ENCODE data around the gene GIMD1.
"Not testable (repeated sequence)": the region's sequence is repeated elsewhere in the genome, so short reads cannot be mapped to it uniquely, and the experiment has no call there.

The GIMD1 gene

GRCh38 chr4:106347167-106347566 lies 21.4 kb downstream of the GIMD1 start:
- no peak for DNase-seq

GRCh38 chr4:106344647-106344970 lies 24.0 kb downstream of the GIMD1 start:
- no peak for DNase-seq

GRCh38 chr4:106343865-106344646 lies 24.5 kb downstream of the GIMD1 start:
- DNase-seq: no peak

DNA sequence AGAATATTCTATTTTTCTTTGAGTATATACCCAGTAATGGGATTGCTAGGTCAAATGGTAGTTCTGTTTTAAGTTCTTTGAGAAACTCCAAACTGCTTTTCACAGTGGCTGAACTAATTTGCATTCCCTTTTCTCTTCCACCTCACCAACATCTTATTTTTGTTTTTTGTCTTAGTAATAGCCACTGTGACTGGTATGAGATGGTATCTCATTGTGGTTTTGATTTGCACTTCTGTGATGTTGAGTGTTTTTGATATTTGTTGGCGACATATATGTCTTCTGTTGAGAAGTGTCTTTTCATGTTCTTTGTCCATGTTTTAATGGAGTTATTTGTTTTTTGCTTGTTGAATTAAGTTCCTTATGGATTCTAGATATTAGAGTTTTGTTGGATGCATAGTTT lies 27.8 kb downstream of the GIMD1 start:
- no peak for DNase-seq

- no peak for DNase-seq
Measured at GRCh38 chr4:106339431-106339830, 29.1 kb downstream of the GIMD1 start.

- DNase-seq: no peak
Measured at GRCh38 chr4:106338671-106339070, 29.9 kb downstream of the GIMD1 start.

GRCh38 chr4:106337916-106338315 lies 30.7 kb downstream of the GIMD1 start:
- DNase-seq: no peak

DNA sequence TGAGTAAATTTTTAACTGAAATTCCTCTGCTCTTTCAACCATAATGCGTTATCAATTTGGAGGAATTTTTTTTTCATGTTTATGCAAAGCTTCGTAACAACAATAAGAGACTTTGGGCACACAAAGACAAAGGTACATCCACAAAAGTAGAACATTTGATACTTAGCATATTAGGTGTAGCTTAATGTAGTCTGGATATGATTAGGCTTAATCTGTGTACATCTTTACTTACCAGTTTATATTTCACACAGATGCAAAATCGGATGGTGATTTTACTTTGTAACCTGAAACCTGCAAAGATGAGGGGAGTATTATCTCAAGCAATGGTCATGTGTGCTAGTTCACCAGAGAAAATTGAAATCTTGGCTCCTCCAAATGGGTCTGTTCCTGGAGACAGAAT lies 32.0 kb downstream of the GIMD1 start:
- DNase-seq: no peak

DNA sequence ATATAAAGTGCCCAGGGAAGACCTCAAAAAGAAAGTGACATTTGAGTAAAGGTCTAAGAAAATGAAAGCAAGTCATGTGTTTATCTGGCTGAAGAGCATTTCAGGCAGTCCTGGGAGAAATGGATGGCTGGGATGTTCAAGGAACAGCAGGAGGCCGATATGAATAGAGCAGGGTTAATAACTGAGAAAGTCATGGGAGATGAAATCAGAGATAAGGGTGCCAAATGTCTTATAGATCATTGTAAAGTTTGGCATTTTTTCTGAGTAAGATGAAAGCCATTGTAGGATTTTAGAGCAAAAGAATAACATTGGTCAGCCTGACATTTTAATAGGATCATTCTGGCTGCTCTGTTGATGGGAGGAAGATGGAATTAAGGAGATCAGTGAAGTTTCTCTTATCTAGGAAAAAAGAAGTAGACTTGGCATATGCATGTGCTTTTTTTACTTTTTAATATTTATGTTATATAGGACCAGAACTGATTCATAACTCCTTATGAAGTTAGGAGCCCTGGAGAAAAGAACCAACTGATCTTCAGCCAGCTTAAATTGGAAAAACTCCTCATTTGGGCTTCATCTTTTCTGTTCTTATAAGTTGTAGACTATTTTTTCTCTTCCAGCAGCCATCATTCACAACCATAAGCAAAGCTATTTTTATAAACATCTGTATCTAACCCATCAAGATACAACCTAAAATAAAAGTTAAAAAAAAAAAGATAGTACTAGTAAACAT lies 33.7 kb downstream of the GIMD1 start:
- no peak for DNase-seq

GRCh38 chr4:106333186-106333585 lies 35.4 kb downstream of the GIMD1 start:
- no peak for DNase-seq

DNA sequence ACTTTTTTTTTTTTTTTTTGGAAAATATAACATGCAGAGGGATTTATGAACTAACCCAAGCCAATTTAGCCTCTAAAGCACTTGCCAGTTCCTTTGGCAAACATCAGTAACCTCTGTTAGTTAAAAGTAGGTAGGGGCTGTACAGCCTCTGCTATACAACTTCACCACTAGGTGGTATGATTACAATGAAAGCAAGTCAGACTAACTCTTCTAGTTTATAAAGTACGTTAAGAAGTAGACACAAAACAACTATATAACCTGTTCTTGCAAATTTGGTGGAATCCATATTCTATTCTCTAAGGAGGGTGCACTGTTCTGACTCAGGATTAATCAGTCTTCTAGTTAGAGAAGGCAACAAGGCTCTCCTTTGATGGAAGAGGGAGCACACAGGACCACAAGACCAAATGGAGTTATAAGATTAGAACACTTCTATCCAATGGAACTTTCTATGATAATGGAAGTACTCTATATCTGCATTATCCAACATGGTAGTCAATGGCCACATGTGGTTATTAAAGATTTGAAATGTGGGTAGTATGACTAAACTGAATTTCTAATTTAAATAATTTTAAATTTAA lies 39.4 kb downstream of the GIMD1 start:
- no peak for DNase-seq

DNA sequence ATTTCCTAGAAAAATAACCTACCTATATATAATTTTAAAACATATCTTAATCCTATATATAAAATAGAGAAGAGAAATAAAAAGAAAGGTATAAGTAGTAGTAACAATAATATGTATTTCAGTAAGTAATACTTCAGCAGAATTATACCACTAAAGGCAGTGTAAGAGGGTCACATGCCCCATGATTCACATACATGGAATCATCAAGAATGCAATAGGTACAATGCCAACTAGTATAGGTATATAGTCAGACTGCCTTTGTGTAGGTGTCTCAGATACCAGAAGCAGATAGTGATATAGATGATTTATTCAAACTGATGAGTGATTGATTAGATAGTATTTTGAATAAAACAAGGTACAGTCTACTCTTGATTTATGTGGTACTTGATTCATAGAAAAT lies 42.8 kb downstream of the GIMD1 start:
- no peak for DNase-seq

DNA sequence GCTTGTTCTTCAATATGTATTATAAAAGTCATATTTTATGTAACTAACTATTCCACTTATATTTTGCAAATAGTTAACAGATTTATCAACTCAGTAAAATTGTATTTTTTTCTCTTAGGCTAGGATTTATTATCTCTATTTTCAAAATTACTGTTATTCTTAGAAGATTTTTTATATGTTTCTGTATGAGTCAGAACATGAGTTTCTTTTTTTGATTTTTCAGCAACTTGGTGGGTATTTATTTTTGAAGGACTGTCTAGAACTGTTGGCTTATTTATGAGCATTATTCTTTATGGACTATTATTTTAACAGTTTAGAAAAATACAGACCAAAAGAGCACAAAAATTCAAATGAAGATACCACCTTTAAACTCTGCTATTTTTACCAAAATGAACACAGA lies 45.5 kb downstream of the GIMD1 start:
- DNase-seq: no peak

DNA sequence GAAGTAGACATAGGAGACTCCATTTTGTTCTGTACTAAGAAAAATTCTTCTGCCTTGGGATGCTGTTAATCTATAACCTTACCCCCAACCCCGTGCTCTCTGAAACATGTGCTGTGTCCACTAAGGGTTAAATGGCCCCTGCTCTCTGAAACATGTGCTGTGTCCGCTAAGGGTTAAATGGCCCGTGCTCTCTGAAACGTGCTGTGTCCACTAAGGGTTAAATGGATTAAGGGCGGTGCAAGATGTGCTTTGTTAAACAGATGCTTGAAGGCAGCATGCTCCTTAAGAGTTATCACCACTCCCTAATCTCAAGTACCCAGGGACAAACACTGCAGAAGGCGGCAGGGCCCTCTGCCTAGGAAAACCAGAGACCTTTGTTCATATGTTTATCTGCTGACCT lies 46.8 kb downstream of the GIMD1 start:
- DNase-seq: not testable (repeated sequence)

GRCh38 chr4:106321168-106321567 lies 47.4 kb downstream of the GIMD1 start:
- not testable (repeated sequence) for DNase-seq

- DNase-seq: no peak
Measured at GRCh38 chr4:106320235-106320634, 48.3 kb downstream of the GIMD1 start.

DNA sequence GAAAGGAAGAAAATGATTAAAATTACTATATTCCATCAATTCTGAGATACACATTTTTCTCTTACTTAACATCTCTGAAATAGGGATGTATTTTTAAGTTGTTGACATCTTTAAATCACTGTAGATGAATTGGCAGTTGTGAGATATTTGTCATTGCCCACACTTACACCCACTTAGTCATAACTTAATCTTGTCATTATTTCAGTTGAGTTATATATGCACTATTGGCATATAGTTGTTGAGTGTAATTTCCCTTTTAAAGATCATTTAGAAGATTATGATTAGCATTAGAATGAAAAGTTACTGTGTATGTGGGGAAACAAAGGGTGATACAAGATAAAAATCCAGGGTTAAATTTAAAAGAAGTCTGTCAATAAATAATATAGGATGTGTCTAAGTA lies 50.1 kb downstream of the GIMD1 start:
- DNase-seq: no peak

DNA sequence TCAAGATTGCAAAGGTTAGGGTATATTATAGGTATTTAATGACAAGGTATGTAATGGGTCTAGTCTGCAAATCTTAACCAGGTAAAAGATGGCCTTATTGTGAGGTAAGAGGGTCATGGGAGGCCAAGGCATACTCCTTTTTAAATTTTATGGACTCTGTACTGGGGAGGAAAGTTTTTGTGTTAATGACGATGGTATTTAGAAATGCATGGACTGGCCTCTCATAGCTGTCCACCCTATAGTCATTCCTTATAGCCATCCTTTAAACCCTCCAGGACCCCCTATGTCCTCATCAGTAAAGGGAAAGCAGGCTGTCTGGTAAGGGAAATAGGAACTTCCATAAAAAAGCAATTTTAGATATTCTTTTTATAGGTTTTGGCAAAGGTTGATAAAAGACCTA lies 50.8 kb downstream of the GIMD1 start:
- no peak for DNase-seq

- DNase-seq: no peak
Measured at GRCh38 chr4:106316773-106317409, 51.7 kb downstream of the GIMD1 start.

DNA sequence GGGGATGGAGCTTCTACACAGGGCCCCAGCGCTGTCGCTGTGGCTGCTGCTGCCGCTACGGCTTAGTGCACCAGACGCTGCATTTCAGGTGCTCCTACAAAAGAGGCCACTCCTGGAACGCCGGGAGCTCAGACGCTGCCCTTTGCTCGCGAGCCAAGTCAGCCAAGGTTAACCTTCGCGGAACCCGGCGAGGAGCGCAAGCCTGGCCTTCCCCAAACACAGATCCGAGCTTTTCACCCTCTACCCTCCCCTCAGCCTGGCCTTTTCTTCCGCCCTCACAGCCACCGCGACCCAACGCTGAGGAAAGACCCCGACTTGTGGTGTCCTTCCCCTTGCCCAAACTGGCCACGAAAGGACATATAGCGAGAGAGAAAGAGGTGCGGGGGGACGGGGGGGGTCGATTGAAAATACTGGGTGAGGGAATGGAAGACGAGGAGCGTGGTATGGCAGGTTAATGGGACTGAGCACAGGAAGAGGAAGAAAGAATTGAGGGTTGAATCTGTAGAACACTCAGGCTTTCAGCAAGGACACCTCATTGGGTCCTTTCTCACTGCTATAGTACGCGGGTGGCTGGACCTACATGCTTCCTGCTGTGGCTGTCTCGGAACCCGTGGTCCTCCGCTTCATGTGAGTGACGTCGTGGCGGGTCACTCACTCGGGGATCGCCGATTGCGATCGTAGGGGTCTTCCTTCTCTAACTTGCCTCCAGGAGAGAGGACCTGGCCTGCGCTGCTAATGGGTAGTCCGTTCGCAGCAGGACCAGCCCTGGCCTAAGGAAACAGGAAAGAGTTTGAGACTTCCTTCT lies 52.4 kb downstream of the GIMD1 start, which contains the start of the genes AIMP1 and TBCK:
TSS of gene AIMP1 (plus strand) at position 583 of the 805 bp plus-strand sequence. CDS start 8,460 bp downstream, outside the sequence.
TSS of gene TBCK (minus strand) at position 242 of the 805 bp plus-strand sequence. CDS start 7,249 bp downstream, outside the sequence.
- peak; percentile 48 for DNase-seq

- DNase-seq: no peak
Measured at GRCh38 chr4:106315476-106315967, 53.1 kb downstream of the GIMD1 start.

DNA sequence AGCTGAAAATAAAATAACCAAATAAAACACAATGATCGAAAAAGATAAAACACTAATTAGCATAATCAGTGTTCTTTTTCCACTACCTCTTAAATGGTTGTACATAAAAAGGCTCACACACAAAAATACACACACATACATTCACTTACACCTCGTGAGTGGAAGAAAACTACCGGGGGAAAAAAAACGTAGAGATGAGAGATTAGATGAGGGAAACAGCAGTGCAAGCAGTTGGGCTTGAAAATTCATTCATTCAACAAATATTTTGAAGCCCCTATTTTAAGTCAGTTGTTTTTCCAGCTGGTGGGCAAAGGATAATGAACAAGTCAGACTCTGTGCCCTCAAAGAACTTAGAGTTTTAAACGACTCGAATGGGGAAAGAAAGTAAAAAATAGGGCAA lies 53.6 kb downstream of the GIMD1 start:
- no peak for DNase-seq
